HEK293T (cell line): ENCODE measurements around the gene ZCCHC14.

Source experiments
- CTCF ChIA-PET: fragments of 350-600 bp; formaldehyde crosslinking; extraction: SDS; loops from one replicate; lab custom pipeline; 2021; ENCODE audit warnings: antibody characterized with exemption, inconsistent platforms; lab: Yijun Ruan, JAX
- POLR2A ChIA-PET: fragments of 350-600 bp; formaldehyde crosslinking; extraction: SDS; loops from one replicate; lab custom pipeline; 2020; ENCODE audit warnings: antibody characterized with exemption, inconsistent platforms; lab: Yijun Ruan, JAX
- DNase-seq: peaks from one replicate; pipeline ENCODE4 v3.0.0; 2012; ENCODE audit warnings: mixed read lengths; ENCODE audit errors: extremely low spot score
- ARNT ChIP-seq: fragments of 450-650 bp; IDR thresholded peaks from 2 replicates; pipeline ENCODE4 v1.6.1; 2017; ENCODE audit warnings: mild to moderate bottlenecking
- BHLHE40 ChIP-seq: fragments of 450-650 bp; IDR thresholded peaks from 2 replicates; pipeline ENCODE4 v1.6.1; 2016; ENCODE audit warnings: mild to moderate bottlenecking, moderate library complexity, borderline replicate concordance
- CTBP1 ChIP-seq: fragments of 450-650 bp; IDR thresholded peaks from 2 replicates; pipeline ENCODE4 v1.6.1; 2016; ENCODE audit warnings: borderline replicate concordance
- ELF4 ChIP-seq: fragments of 450-650 bp; IDR thresholded peaks from 2 replicates; pipeline ENCODE4 v1.6.1; 2017; ENCODE audit warnings: antibody characterized with exemption
- FOXA1 ChIP-seq: fragments of 450-650 bp; IDR thresholded peaks from 2 replicates; pipeline ENCODE4 v1.6.1; 2016; ENCODE audit warnings: mild to moderate bottlenecking
- FOXK2 ChIP-seq: fragments of 450-650 bp; IDR thresholded peaks from 2 replicates; pipeline ENCODE4 v1.6.1; 2016; ENCODE audit warnings: mild to moderate bottlenecking
- FOXM1 ChIP-seq: fragments of 450-650 bp; IDR thresholded peaks from 2 replicates; pipeline ENCODE4 v1.6.1; 2017; ENCODE audit warnings: mild to moderate bottlenecking, borderline replicate concordance
- HDGF ChIP-seq: fragments of 450-650 bp; IDR thresholded peaks from 2 replicates; pipeline ENCODE4 v1.6.1; 2017; ENCODE audit warnings: antibody characterized with exemption, borderline replicate concordance
- L3MBTL2 ChIP-seq: fragments of 450-650 bp; conservative IDR thresholded peaks from 2 replicates; pipeline ENCODE4 v1.6.1; 2016; ENCODE audit warnings: mild to moderate bottlenecking
- LEF1 ChIP-seq: fragments of 450-650 bp; IDR thresholded peaks from 2 replicates; pipeline ENCODE4 v1.6.1; 2017; ENCODE audit warnings: mild to moderate bottlenecking, borderline replicate concordance
- NFRKB ChIP-seq: fragments of 450-650 bp; IDR thresholded peaks from 2 replicates; pipeline ENCODE4 v1.6.1; 2016; ENCODE audit warnings: mild to moderate bottlenecking, moderate library complexity
- PKNOX1 ChIP-seq: fragments of 450-650 bp; IDR thresholded peaks from 2 replicates; pipeline ENCODE4 v1.6.1; 2016
- SP1 ChIP-seq: fragments of 450-650 bp; IDR thresholded peaks from 2 replicates; pipeline ENCODE4 v1.6.1; 2017
- SUZ12 ChIP-seq: fragments of 450-650 bp; IDR thresholded peaks from 2 replicates; pipeline ENCODE4 v1.6.1; 2016; ENCODE audit warnings: mild to moderate bottlenecking
- TARDBP ChIP-seq: fragments of 450-650 bp; IDR thresholded peaks from 2 replicates; pipeline ENCODE4 v1.6.1; 2016
- ZNF384 ChIP-seq: fragments of 450-650 bp; IDR thresholded peaks from 2 replicates; pipeline ENCODE4 v1.6.1; 2016

ZCCHC14 gene

GRCh38 chr16:87539113-87539512, 46.3 kb upstream of the ZCCHC14 start:
- ChIA-PET POLR2A (no interaction called here), CTCF (no interaction called here)
- TF ChIP-seq ARNT (no peak), BHLHE40 (no peak), ZNF384 (no peak)

GRCh38 chr16:87538594-87538993, 45.8 kb upstream of the ZCCHC14 start:
- ChIA-PET POLR2A (no interaction called here), CTCF (no interaction called here)
- TF ChIP-seq PKNOX1 (no peak), FOXK2 (no peak), L3MBTL2 (no peak), SP1 (no peak), TARDBP (no peak), FOXA1 (no peak), ZNF384 (no peak)
- no peak for DNase-seq

More at GRCh38 chr16:87539113-87539512, 46.3 kb upstream of the ZCCHC14 start:
- DNase-seq: no peak

- ChIA-PET CTCF (no interaction called here), POLR2A (no interaction called here)
- TF ChIP-seq LEF1: no peak
- TF ChIP-seq FOXA1: no peak
- TF ChIP-seq FOXK2: no peak
- no peak for TF ChIP-seq PKNOX1
- TF ChIP-seq ARNT: no peak
- no peak for TF ChIP-seq ZNF384
- DNase-seq: no peak
These were observed 45.3 kb upstream of the ZCCHC14 start for GRCh38 chr16:87538160-87538559.

- ChIA-PET CTCF (no interaction called here), POLR2A (no interaction called here)
- TF ChIP-seq ARNT: no peak
- no peak for TF ChIP-seq ELF4
- TF ChIP-seq HDGF: no peak
- no peak for TF ChIP-seq PKNOX1
- TF ChIP-seq BHLHE40: no peak
- DNase-seq: no peak
These were observed 43.9 kb upstream of the ZCCHC14 start for GRCh38 chr16:87536795-87537142.

- TF ChIP-seq FOXM1: no peak
- ChIA-PET POLR2A (no interaction called here), CTCF (no interaction called here)
- no peak for DNase-seq
These were observed 43.3 kb upstream of the ZCCHC14 start for GRCh38 chr16:87535855-87536794.

- no peak for TF ChIP-seq ELF4
- no peak for TF ChIP-seq FOXA1
- no peak for TF ChIP-seq SUZ12
- no peak for TF ChIP-seq CTBP1
- TF ChIP-seq FOXK2: no peak
- ChIA-PET POLR2A (no interaction called here), CTCF (no interaction called here)
- DNase-seq: no peak
These were observed 42.6 kb upstream of the ZCCHC14 start for GRCh38 chr16:87535457-87535854.

- TF ChIP-seq HDGF (no peak), SUZ12 (no peak), PKNOX1 (no peak), NFRKB (no peak), ELF4 (no peak), LEF1 (no peak), ZNF384 (no peak), SP1 (no peak), FOXK2 (no peak), L3MBTL2 (no peak), TARDBP (no peak), CTBP1 (no peak), ARNT (no peak), FOXM1 (no peak), FOXA1 (no peak)
- no peak for DNase-seq
- ChIA-PET POLR2A (no interaction called here), CTCF (no interaction called here)
These were observed 41.9 kb upstream of the ZCCHC14 start for GRCh38 chr16:87534751-87535150.
